GM13977 (cell line): ENCODE data around the gene ZBTB7B.

ENCODE experiments used
- DNase-seq: peaks from one replicate; pipeline ENCODE4 v3.0.0; 2012; ENCODE audit warnings: low spot score
- CTCF ChIP-seq: IDR thresholded peaks from 2 replicates; pipeline ENCODE4 v1.5.1; 2012; ENCODE audit warnings: mild to moderate bottlenecking, control low read depth; ENCODE audit not compliant: insufficient read depth; ENCODE audit errors: extremely low read depth, missing control alignments
- in situ Hi-C: fragments of 300-500 bp; cut with MboI; formaldehyde crosslinking; loops from one replicate; pipeline ENCODE4 v1.12.0; 2022; ENCODE audit warnings: low sequenced_read_pairs, low pct_unique_long_range_greater_than_20kb, mixed read lengths, inconsistent platforms; ENCODE audit not compliant: unreplicated experiment

ZBTB7B gene

GRCh38 chr1:155063550-155064110 is 61.0 kb downstream of the ZBTB7B start, which contains the start of gene EFNA4:
Gene EFNA4 (plus strand): TSS chr1:155063740. CDS start chr1:155063824, 84 bp downstream.
- in situ Hi-C loops: loop anchor here (25.0 kb wide), 1 partner anchor 401 kb away; no protein-coding TSS in a partner anchor
- peak; percentile 95 for DNase-seq

GRCh38 chr1:155064111-155064831 is 61.7 kb downstream of the ZBTB7B start:
- in situ Hi-C loops: loop anchor here (25.0 kb wide), 1 partner anchor 402 kb away; no protein-coding TSS in a partner anchor
- TF ChIP-seq CTCF: no peak
- peak; percentile 82 for DNase-seq

More at GRCh38 chr1:155063550-155064110, 61.0 kb downstream of the ZBTB7B start, which contains the start of gene EFNA4:
- TF ChIP-seq CTCF: no peak

GRCh38 chr1:155064832-155065429 is 62.3 kb downstream of the ZBTB7B start:
- TF ChIP-seq CTCF: no peak
- in situ Hi-C loops: loop anchor here (25.0 kb wide), 1 partner anchor 403 kb away; no protein-coding TSS in a partner anchor
- DNase-seq: no peak

GRCh38 chr1:155066777-155067176 is 64.2 kb downstream of the ZBTB7B start:
- DNase-seq: no peak
- in situ Hi-C loops: loop anchor here (25.0 kb wide), 1 partner anchor 404 kb away; no protein-coding TSS in a partner anchor
- TF ChIP-seq CTCF: no peak
